Common myeloid progenitor, CD34-positive (primary cell): ENCODE measurements around the gene PLLP.
A peak's percentile ranks its signal among the peaks of the same experiment; 100 is the strongest.

ENCODE experiments used
- CTCF ChIA-PET: fragments of 350-600 bp; sonication (Branson Sonifier 250); formaldehyde crosslinking; loops from one replicate; lab custom pipeline; 2021; ENCODE audit warnings: antibody characterized with exemption; lab: Charles Lee
- POLR2A ChIA-PET: fragments of 350-600 bp; sonication (Branson Sonifier 250); formaldehyde crosslinking; loops from one replicate; lab custom pipeline; 2021; ENCODE audit warnings: antibody characterized with exemption; lab: Charles Lee
- DNase-seq, 3 donors: peaks; one replicate each; pipeline versions ENCODE4 v3.0.0 to v3.0.0-alpha.2; 2013
- H3K27ac ChIP-seq, 2 experiments: 1 replicate in 1 of 2; 2 replicates in 1 of 2; pipeline ENCODE4 v1.7.0; 2013; ENCODE audit warnings: inconsistent platforms in 2 of 2, low read length in 2 of 2, mild to moderate bottlenecking in 2 of 2, low read depth in 1 of 2, moderate library complexity in 1 of 2; ENCODE audit not compliant: severe bottlenecking in 2 of 2, insufficient read depth in 1 of 2, poor library complexity in 1 of 2
- H3K27me3 ChIP-seq, 5 experiments: replicated peaks in 2 of 5; 1 replicate in 3 of 5; 2 replicates in 2 of 5; pipeline versions ENCODE4 v1.6.1 to v1.7.0; 2013; ENCODE audit warnings: low read length in 4 of 5, mild to moderate bottlenecking in 2 of 5, moderate library complexity in 2 of 5, inconsistent platforms in 1 of 5; ENCODE audit not compliant: insufficient read depth in 5 of 5, control insufficient read depth in 4 of 5
- H3K36me3 ChIP-seq, 4 experiments: 1 replicate in 2 of 4; 2 replicates in 2 of 4; pipeline versions ENCODE4 v1.6.1 to v1.7.0; 2013; ENCODE audit warnings: low read length in 3 of 4, control low read depth in 1 of 4, mild to moderate bottlenecking in 1 of 4; ENCODE audit not compliant: control insufficient read depth in 4 of 4, insufficient read depth in 4 of 4
- H3K4me1 ChIP-seq, 4 experiments: 1 replicate in 3 of 4; 2 replicates in 1 of 4; pipeline versions ENCODE4 v1.6.1 to v1.7.1; 2013; ENCODE audit warnings: low read length in 3 of 4, mild to moderate bottlenecking in 3 of 4, control low read depth in 1 of 4, inconsistent platforms in 1 of 4, moderate library complexity in 1 of 4; ENCODE audit not compliant: control insufficient read depth in 4 of 4, insufficient read depth in 4 of 4; ENCODE audit errors: control extremely low read depth in 1 of 4
- H3K4me3 ChIP-seq, 7 experiments: 1 replicate in 4 of 7; 2 replicates in 3 of 7; pipeline versions ENCODE4 v1.5.1 to v1.7.0; 2013; ENCODE audit warnings: mild to moderate bottlenecking in 7 of 7, low read length in 6 of 7, moderate library complexity in 6 of 7, inconsistent platforms in 2 of 7, low read depth in 2 of 7, control low read depth in 1 of 7; ENCODE audit not compliant: insufficient read depth in 4 of 7, control insufficient read depth in 1 of 7; ENCODE audit errors: extremely low read depth in 1 of 7
- H3K9me3 ChIP-seq, 5 experiments: 1 replicate in 4 of 5; 2 replicates in 1 of 5; pipeline versions ENCODE4 v1.6.1 to v1.7.1; 2013; ENCODE audit warnings: low read length in 4 of 5, mild to moderate bottlenecking in 2 of 5, inconsistent platforms in 1 of 5, low read depth in 1 of 5, moderate library complexity in 1 of 5; ENCODE audit not compliant: control insufficient read depth in 4 of 5, insufficient read depth in 2 of 5; ENCODE audit errors: control extremely low read depth in 1 of 5
- WGBS: methylation state at CpG from one replicate; pipeline ENCODE4 v1.1.5; 2013; ENCODE audit not compliant: insufficient coverage; 5-methylcytosine and 5-hydroxymethylcytosine counted together

PLLP gene

DNA sequence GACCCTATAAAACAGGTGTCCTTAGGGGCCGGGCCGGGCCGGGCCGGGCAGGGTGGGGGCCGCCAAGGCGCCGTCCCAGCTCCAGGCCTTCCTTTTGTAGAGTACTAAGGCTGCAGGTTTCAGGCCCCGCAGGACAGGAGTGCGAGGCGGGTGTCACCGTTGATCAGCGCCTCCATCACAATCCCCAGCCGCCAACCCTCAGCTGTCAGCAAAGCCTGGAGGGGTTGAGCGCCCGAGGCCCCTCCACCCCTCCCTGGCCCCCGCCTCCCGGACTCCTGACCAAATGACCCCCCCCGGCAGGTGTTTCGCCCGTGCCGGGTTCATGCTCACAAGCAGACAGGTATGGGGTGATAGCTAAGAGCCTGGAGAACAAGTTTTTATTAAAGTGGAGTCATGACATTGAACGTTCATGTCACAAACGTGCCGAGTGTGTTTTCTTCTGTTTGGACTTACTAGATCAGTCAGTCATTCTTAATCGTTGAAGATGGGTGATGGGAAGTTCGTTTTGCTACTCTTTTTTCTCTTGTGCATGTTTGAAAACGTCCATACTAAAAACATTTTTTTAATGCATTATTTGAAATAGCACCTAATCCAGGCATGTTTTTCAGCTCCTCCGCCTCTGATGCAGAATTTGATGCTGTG lies 38.9 kb downstream of the PLLP start:
- Histone ChIP-seq H3K36me3 (peaks cover 3 to 28% (median 18%) of the 10 kb centered on the region in 4 experiments), H3K9me3 (no peaks in the 10 kb centered on the region), H3K27me3 (no peaks in the 10 kb centered on the region), H3K4me1 (peaks cover 2 to 19% (median 11%) of the 10 kb centered on the region in 4 experiments), H3K4me3 (peak overlapping the region; percentile 64 to 87 (median 78)), H3K27ac (peak overlapping the region; percentile 40 to 82)
- DNase-seq: peak in 1 of 3 donors; percentile 28
- ChIA-PET POLR2A (interaction anchor here (0.8 kb wide), 1 partner anchor 22 kb away, joined by 3 read pairs; no protein-coding TSS in a partner anchor), CTCF (interaction anchor here (0.9 to 1.7 kb wide), 4 partner anchors 30 to 54 kb away, joined by 3 to 4 read pairs (median 4); no protein-coding TSS in a partner anchor)
- WGBS: 2% methylated on average over 14 of the region's 28 CpGs

DNA sequence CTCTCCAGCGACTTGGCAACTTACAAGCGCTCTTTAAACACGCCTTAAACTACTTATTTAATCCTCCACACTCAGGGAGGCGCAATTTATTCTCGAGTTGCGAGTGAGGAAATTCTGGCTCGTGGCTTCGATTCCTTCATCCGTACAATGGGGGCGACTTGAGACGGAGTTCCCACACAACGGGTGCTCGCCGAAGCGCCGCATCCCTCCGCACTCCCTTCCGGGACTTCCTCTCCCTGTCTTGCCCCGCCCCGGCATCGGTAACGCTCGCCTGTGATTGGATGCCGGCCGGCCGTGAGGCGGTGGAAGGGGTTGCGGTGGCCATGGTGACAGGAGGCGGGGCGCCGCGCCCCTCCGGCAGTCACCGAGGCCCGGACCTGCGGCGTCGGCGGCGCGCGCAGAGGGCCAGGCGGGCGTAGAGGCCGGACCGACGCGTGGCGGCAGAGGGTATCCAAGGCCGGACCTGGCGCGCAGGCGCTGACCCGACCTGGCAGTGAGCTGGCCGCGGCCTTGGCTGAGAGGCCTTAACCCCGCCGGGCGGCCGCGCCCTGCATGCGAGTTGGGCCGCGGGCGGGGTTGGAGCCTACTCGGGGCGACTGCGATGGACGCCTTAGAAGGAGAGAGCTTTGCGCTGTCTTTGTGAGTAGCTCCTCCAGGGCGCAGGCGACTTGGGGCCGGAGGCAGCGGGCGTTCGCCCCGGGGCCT lies 39.6 kb downstream of the PLLP start, which contains the start of gene ARL2BP:
TSS of gene ARL2BP (plus strand) at position 493 of the 705 bp plus-strand sequence. CDS start at position 602, 109 bp downstream.
- Histone ChIP-seq H3K36me3 (peaks cover 0 to 27% (median 13%) of the 10 kb centered on the region in 4 experiments), H3K27me3 (no peaks in the 10 kb centered on the region), H3K4me1 (peaks cover 2 to 21% (median 11%) of the 10 kb centered on the region in 4 experiments), H3K4me3 (peak within 1 kb of the TSS; percentile 64 to 87 (median 78)), H3K9me3 (no peaks in the 10 kb centered on the region), H3K27ac (peak within 1 kb of the TSS; percentile 54 to 82)
- ChIA-PET POLR2A (interaction anchor here (0.8 kb wide), 1 partner anchor 22 kb away, joined by 3 read pairs; no protein-coding TSS in a partner anchor), CTCF (interaction anchor here (0.9 to 1.3 kb wide), 3 partner anchors 9 to 48 kb away, joined by 3 to 4 read pairs (median 3); no protein-coding TSS in a partner anchor)
- WGBS: 0% methylated on average over 61 of the region's 77 CpGs
- DNase-seq: peak; percentile 95 to 97 (median 97)

DNA sequence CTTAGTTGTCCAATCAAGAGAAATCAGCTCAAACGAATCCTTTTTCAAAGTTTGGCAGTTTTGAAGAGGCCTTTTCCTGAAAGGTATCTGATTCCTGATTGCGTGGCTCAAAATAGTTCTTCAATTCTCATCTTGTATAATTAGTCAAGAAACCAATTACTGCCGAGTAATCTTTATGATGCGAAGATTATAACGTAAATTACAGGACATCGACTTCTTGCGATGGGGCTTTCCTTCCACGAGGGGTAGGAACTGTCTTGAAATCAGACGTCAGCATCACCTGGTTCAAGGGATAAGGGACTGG lies 40.1 kb downstream of the PLLP start:
- ChIA-PET POLR2A (no interaction called here), CTCF (interaction anchor here (1.2 kb wide), 1 partner anchor 9 kb away, joined by 3 read pairs; no protein-coding TSS in a partner anchor)
- Histone ChIP-seq H3K27ac (peak overlapping the region; percentile 54 to 76), H3K4me3 (peak overlapping the region; percentile 64 to 87 (median 78)), H3K9me3 (no peaks in the 10 kb centered on the region), H3K4me1 (peaks cover 2 to 21% (median 11%) of the 10 kb centered on the region in 4 experiments), H3K27me3 (no peaks in the 10 kb centered on the region), H3K36me3 (peaks cover 0 to 22% (median 11%) of the 10 kb centered on the region in 4 experiments)
- DNase-seq: no peak
- WGBS: 0% methylated on average over 1 of the region's 9 CpGs

DNA sequence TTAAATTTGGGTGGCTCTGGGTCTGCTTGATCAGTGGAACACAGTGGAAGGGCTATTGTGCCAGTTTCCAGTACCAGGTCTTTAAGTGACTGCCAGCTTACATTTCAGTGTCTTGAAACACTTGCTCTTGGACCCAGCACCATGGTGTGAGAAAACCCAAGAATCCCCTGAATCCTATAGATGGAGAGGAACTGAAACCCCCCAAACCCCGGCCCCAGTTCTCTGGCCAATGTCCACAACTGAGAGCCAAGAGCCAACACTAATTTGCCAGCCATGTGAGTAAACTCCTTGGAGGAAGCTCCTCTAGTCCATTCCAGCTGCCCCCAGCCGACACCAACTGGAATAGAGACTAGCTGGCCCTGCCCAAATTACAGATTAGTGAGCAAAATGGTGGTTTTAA lies 41.8 kb downstream of the PLLP start:
- ChIA-PET POLR2A (no interaction called here), CTCF (no interaction called here)
- no peak for DNase-seq
- peaks cover 2 to 20% (median 9%) of the 10 kb centered on the region in 4 experiments for H3K36me3 ChIP-seq
- H3K27me3 ChIP-seq: no peaks in the 10 kb centered on the region
- H3K27ac ChIP-seq: no peak overlapping the region
- WGBS: 100% methylated on average over 2 of the region's 2 CpGs
- peaks cover 2 to 21% (median 11%) of the 10 kb centered on the region in 4 experiments for H3K4me1 ChIP-seq
- no peak overlapping the region for H3K4me3 ChIP-seq
- H3K9me3 ChIP-seq: no peaks in the 10 kb centered on the region

GRCh38 chr16:57240851-57241250 lies 43.6 kb downstream of the PLLP start:
- Histone ChIP-seq H3K4me3 (no peak overlapping the region), H3K4me1 (peaks cover 2 to 16% (median 7%) of the 10 kb centered on the region in 4 experiments), H3K9me3 (no peaks in the 10 kb centered on the region), H3K27me3 (no peaks in the 10 kb centered on the region), H3K27ac (no peak overlapping the region), H3K36me3 (peaks cover 5 to 20% (median 11%) of the 10 kb centered on the region in 4 experiments)
- DNase-seq: peak in 2 of 3 donors; percentile 10 to 14
- 92% methylated on average over 2 of the region's 2 CpGs for WGBS
- CTCF ChIA-PET: interaction anchor here (1.0 to 1.3 kb wide), 2 partner anchors 14 to 177 kb away, joined by 3 to 4 read pairs; no protein-coding TSS in a partner anchor
- POLR2A ChIA-PET: interaction anchor here (0.9 kb wide), 1 partner anchor 22 kb away, joined by 3 read pairs; no protein-coding TSS in a partner anchor

DNA sequence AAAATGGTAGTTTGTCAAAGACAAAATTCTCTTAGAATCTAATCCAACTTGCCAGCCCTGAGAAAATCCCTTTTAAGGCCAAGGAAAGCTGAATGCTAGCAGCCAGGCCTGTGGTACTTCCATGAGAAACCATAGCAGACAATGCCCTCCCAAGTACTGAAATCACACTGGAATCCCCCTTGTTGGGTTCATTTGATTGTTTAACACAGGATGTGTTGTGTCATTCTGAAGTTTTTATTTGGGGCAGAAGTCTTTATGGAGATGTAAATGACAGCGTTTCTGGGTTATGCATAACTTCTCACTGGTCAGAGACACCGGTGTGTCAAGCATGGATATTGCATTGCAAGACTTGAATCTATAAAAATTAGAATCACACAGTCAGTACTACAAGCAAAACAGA lies 45.4 kb downstream of the PLLP start:
- H3K9me3 ChIP-seq: no peaks in the 10 kb centered on the region
- H3K27ac ChIP-seq: no peak overlapping the region
- H3K4me1 ChIP-seq: peaks cover 2 to 17% (median 7%) of the 10 kb centered on the region in 4 experiments
- H3K36me3 ChIP-seq: peaks cover 7 to 30% (median 17%) of the 10 kb centered on the region in 4 experiments
- 88% methylated on average over 1 of the region's 2 CpGs for WGBS
- H3K27me3 ChIP-seq: no peaks in the 10 kb centered on the region
- DNase-seq: no peak
- CTCF ChIA-PET: interaction anchor here (0.7 to 1.8 kb wide), 2 partner anchors 9 to 19 kb away, joined by 3 to 4 read pairs; no protein-coding TSS in a partner anchor
- H3K4me3 ChIP-seq: no peak overlapping the region
- POLR2A ChIA-PET: no interaction called here
